HepG2 (cell line): ENCODE measurements around the gene NPY4R. TPM values are rescaled to one million over a fixed set of nuclear protein-coding genes. Genes with fewer than 3 reads are reported as not detected.
"Not testable (repeated sequence)": the region's sequence is repeated elsewhere in the genome, so short reads cannot be mapped to it uniquely, and the experiment has no call there.

Source experiments
- ATAC-seq: fragments of 200-7000 bp; cut with Tn5 transposase; 3 replicates; pipeline ENCODE4 v1.9.1; 2020; ENCODE audit warnings: mild to moderate bottlenecking, moderate library complexity
- BruUV-seq: library from RNA; stranded (reverse); fragments of 400-500 nt; replicated peaks from 2 replicates; lab custom pipeline; 2021; lab: Mats Ljungman, UMichigan
- CTCF ChIA-PET: fragments of 300-600 bp; formaldehyde crosslinking; extraction: SDS; loops from one replicate; lab custom pipeline; 2021; ENCODE audit warnings: low total read pairs, inconsistent platforms, low intra/inter-chr PET ratio; lab: Yijun Ruan, JAX
- POLR2A ChIA-PET: fragments of 350-600 bp; sonication (Branson Sonifier 250); formaldehyde crosslinking; loops from one replicate; lab custom pipeline; 2020; ENCODE audit warnings: antibody characterized with exemption, inconsistent platforms; lab: Yijun Ruan, JAX
- DNase-seq: peaks from one replicate; pipeline ENCODE4 v3.0.0-alpha.2; 2015; ENCODE audit warnings: low spot score
- FAIRE-seq: peaks from 3 replicates; lab custom pipeline; 2011; peaks lifted over from hg19 to GRCh38; lab: Jason Lieb, UNC
- H2AFZ ChIP-seq: one replicate; pipeline ENCODE4 v1.6.1; 2011; ENCODE audit warnings: low read length, inconsistent platforms
- H3K27ac ChIP-seq: fragments of 300-600 bp; 3 replicates; pipeline ENCODE4 v1.8.0; 2011; ENCODE audit warnings: mixed run types, mild to moderate bottlenecking, mixed read lengths, low read length, inconsistent platforms; ENCODE audit not compliant: insufficient read depth; ENCODE audit errors: extremely low read length
- H3K27me3 ChIP-seq, 2 experiments: fragments of 200-600 bp in 1 of 2; 2 replicates in 1 of 2; 3 replicates in 1 of 2; pipeline versions ENCODE4 v1.6.0 to v1.8.0; 2011; ENCODE audit warnings: low read length in 2 of 2, mild to moderate bottlenecking in 2 of 2, moderate library complexity in 2 of 2, inconsistent platforms in 1 of 2; ENCODE audit not compliant: insufficient read depth in 2 of 2, control insufficient read depth in 1 of 2
- H3K36me3 ChIP-seq, 2 experiments: fragments of 200-600 bp in 1 of 2; replicated peaks in 1 of 2; 2 replicates in 1 of 2; 3 replicates in 1 of 2; pipeline versions ENCODE4 v1.5.1 to v1.8.0; 2011; ENCODE audit warnings: low read length in 2 of 2, inconsistent platforms in 1 of 2; ENCODE audit not compliant: insufficient read depth in 2 of 2, control insufficient read depth in 1 of 2
- H3K4me1 ChIP-seq: 2 replicates; pipeline ENCODE4 v1.5.1; 2012; ENCODE audit warnings: low read length, inconsistent platforms; ENCODE audit not compliant: insufficient read depth
- H3K4me2 ChIP-seq: 2 replicates; pipeline ENCODE4 v1.6.0; 2011; ENCODE audit warnings: low read depth, low read length, inconsistent platforms
- H3K4me3 ChIP-seq, 3 experiments: fragments of 200-600 bp in 1 of 3; sonication (generic), shearing (Covaris generic) in 1 of 3; replicated peaks in 1 of 3; 2 replicates each; pipeline ENCODE4 v1.5.1; 2011 to 2016; ENCODE audit warnings: low read length in 3 of 3, inconsistent platforms in 2 of 3, low read depth in 2 of 3, mild to moderate bottlenecking in 2 of 3, control low read depth in 1 of 3, mixed read lengths in 1 of 3; ENCODE audit not compliant: insufficient read depth in 1 of 3
- H3K79me2 ChIP-seq: one replicate; pipeline ENCODE4 v1.6.1; 2011; ENCODE audit warnings: low read length, inconsistent platforms; ENCODE audit not compliant: insufficient read depth
- H3K9ac ChIP-seq: 2 replicates; pipeline ENCODE4 v1.6.0; 2011; ENCODE audit warnings: mild to moderate bottlenecking, low read depth, low read length, inconsistent platforms; ENCODE audit not compliant: insufficient read depth
- H3K9me3 ChIP-seq: 2 replicates; pipeline ENCODE4 v1.5.1; 2012; ENCODE audit warnings: mild to moderate bottlenecking, low read length
- H4K20me1 ChIP-seq: 2 replicates; pipeline ENCODE4 v1.6.0; 2011; ENCODE audit warnings: inconsistent platforms, mild to moderate bottlenecking, low read length, moderate library complexity; ENCODE audit not compliant: insufficient read depth
- WGBS: methylation state at CpG from one replicate; pipeline ENCODE4 v1.1.6; 2017; ENCODE audit warnings: low lambda C conversion rate; 5-methylcytosine and 5-hydroxymethylcytosine counted together
- in situ Hi-C: cut with HindIII; loops from 2 replicates; pipeline ENCODE4 v1.10.0; 2017; ENCODE audit warnings: low pct_unique_long_range_greater_than_20kb; ENCODE audit not compliant: extremely low pct_ligation_motif_present
- intact Hi-C: fragments of 100-400 bp; cut with micrococcal nuclease; formaldehyde crosslinking; loops from one replicate; pipeline ENCODE4 v1.10.0; 2022; ENCODE audit not compliant: unreplicated experiment
- polyA plus RNA-seq, 8 experiments: library from polyadenylated mRNA; depleted of rRNA in 3 of 8; stranded (reverse) in 7 of 8; unstranded in 1 of 8; fragments of >200 nt; fragmentation: Illumina TruSeq in 4 of 8; extraction: Trizol in 4 of 8; gene quantifications; 2 replicates each; pipeline versions ENCODE4 v1.2.1 to v1.2.3, GENCODE V29; 2011 to 2016; ENCODE audit warnings: low read depth in 4 of 8, missing spikeins in 1 of 8, mixed read lengths in 1 of 8; ENCODE audit not compliant: insufficient read depth in 1 of 8
- total RNA-seq, 5 experiments: library from RNA; depleted of rRNA; stranded (reverse); fragments of >200 nt; fragmentation: Illumina TruSeq; extraction: Trizol; gene quantifications; 2 replicates each; pipeline ENCODE4 v1.2.3, GENCODE V29; 2016; ENCODE audit warnings: low read depth in 1 of 5

The NPY4R gene
- total and polyA plus RNA-seq, 2 of the 13 experiments (the other 11 are each of a cell fraction or from before 2014, with no cell fraction given) = not detected

DNA sequence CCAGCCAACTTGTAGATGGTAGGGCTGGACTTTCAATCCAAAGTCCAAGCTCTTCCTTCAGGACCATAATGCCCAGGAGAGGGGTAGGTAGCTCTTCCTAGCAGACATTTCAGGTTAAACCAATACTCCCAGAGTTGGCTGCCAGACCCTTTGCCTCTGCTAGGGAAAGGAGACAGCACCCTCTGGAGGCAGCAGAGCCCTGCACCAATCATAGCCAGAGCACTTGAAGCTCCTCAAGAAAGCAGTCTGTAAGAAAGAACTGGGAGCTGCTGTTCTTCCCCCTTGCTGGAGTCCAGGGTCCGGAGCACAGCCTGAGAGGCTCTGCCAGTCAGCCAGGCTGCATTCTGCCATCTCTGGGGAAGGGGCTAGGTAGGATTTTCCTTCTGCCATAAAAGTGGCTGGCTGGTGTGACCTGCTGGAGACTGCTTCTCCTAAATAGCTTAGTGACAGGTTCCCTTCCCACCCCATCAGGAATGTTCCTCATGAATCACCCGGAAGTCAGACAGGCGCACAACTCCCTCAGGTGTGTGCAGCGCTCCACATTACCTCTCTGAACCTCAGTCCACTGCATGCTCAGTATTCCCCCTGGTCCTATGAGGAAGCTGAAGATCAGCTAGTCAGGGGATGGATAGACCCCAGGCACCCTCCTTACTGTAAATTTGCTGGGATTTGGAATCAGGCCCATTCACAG is 2.5 kb upstream of the NPY4R start:
- H3K4me3 ChIP-seq, POLR2A ChIA-PET, H3K79me2 ChIP-seq, H3K4me1 ChIP-seq, H3K27me3 ChIP-seq, H2AFZ ChIP-seq, H3K4me2 ChIP-seq, H4K20me1 ChIP-seq, H3K36me3 ChIP-seq, H3K9ac ChIP-seq, intact Hi-C loops, BruUV-seq, in situ Hi-C loops, CTCF ChIA-PET, H3K27ac ChIP-seq, H3K9me3 ChIP-seq, DNase-seq: not testable (repeated sequence)
- no CpG with 5 or more reads among the region's 4 CpGs for WGBS
- ATAC-seq = peak; percentile 79
- peak; percentile 82 for FAIRE-seq

DNA sequence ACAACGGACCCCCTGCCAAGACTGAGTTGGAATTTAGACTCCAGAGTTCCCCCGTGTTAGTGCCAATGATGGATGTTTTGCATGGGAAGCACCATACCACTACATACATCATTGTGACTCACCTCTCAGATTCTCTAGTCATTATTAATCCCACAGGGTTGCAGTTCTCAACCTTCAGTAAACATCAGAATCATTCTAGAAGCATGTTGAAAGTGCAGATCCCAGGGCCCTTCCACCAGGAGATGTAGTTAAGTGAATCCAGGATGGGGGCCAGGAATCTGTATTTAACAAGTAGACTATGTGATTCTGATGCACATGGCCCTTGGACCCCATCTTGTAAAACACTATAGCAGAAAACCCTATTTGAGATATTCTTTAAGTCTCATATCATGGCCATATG is 2.1 kb downstream of the NPY4R start:
- in situ Hi-C loops, H3K27me3 ChIP-seq, H3K4me2 ChIP-seq, H3K79me2 ChIP-seq, BruUV-seq, H3K36me3 ChIP-seq, H3K9ac ChIP-seq, H2AFZ ChIP-seq, ATAC-seq, DNase-seq, H3K4me3 ChIP-seq, POLR2A ChIA-PET, H4K20me1 ChIP-seq, H3K4me1 ChIP-seq, H3K9me3 ChIP-seq, intact Hi-C loops, CTCF ChIA-PET, H3K27ac ChIP-seq, FAIRE-seq: not testable (repeated sequence)
- no CpG with 5 or more reads among the region's 2 CpGs for WGBS

DNA sequence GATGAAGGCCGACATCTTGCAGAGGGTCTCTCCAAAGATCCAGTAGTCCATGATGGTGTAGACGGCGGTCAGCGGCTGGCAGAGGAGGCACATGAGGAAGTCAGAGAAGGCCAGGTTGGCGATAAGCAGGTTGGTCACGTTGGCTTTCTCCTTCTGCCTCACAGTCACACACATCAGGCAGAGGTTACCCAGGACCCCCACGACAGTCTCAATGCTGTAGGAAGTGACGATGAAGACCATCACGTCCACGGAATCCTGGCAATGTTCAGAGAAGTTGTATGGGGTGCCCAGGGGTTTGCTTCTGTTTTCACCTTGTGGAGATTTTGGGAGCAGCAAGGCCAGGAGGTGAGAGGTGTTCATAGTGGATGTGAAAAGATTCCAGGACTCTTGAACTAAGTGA is 3.5 kb downstream of the NPY4R start:
- H3K27me3 ChIP-seq, H3K9me3 ChIP-seq, H3K79me2 ChIP-seq, POLR2A ChIA-PET, H2AFZ ChIP-seq, ATAC-seq, intact Hi-C loops, CTCF ChIA-PET, H3K4me2 ChIP-seq, H3K27ac ChIP-seq, H3K36me3 ChIP-seq, H4K20me1 ChIP-seq, H3K9ac ChIP-seq, H3K4me1 ChIP-seq, FAIRE-seq, BruUV-seq, DNase-seq, in situ Hi-C loops, H3K4me3 ChIP-seq: not testable (repeated sequence)
- WGBS = 14% methylated on average over 5 of the region's 10 CpGs

DNA sequence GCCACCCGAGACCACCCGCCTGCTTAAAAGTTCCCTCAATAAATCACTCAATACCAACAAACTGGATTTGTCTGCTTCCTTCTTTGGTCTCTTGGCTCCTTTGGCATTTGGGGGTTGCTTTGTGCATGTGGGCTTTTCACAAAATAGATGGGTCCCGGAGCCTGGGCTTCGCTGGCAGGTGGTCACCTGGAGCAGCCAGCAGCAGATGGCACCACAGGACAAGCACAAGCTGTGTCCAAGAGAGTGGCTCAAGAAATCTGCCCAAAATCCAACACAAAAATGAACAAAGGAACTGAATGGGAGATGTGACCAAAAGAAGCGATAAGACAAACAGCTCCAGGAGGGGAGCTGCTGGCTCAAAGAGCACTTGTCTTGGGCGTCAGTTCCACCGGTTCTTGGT is 6.2 kb downstream of the NPY4R start:
- in situ Hi-C loops, H3K9me3 ChIP-seq, H3K36me3 ChIP-seq, H3K27ac ChIP-seq, H3K27me3 ChIP-seq, CTCF ChIA-PET, H3K4me2 ChIP-seq, H3K9ac ChIP-seq, H2AFZ ChIP-seq, BruUV-seq, H3K4me3 ChIP-seq, DNase-seq, H3K4me1 ChIP-seq, POLR2A ChIA-PET, intact Hi-C loops, H4K20me1 ChIP-seq, H3K79me2 ChIP-seq: not testable (repeated sequence)
- peak; percentile 34; the same call in 1 of the 3 replicates for ATAC-seq
- peak; percentile 32 for FAIRE-seq
- 33% methylated on average over 3 of the region's 7 CpGs for WGBS
